Stromal cell of bone marrow (primary cell): ENCODE results near the gene ZDHHC7.

Experiments used
- DNase-seq: peaks from one replicate; pipeline ENCODE4 v3.0.0-alpha.2; 2012; ENCODE audit warnings: low read depth

The ZDHHC7 gene

GRCh38 chr16:84993926-84994325, 17.4 kb downstream of the ZDHHC7 start:
- no peak for DNase-seq

- peak; percentile 72 for DNase-seq
Measured at GRCh38 chr16:84992717-84993075, 18.6 kb downstream of the ZDHHC7 start.

GRCh38 chr16:84990782-84991181, 20.6 kb downstream of the ZDHHC7 start:
- DNase-seq, result no peak

GRCh38 chr16:84989749-84990620, 21.4 kb downstream of the ZDHHC7 start:
- DNase-seq, result no peak

DNA sequence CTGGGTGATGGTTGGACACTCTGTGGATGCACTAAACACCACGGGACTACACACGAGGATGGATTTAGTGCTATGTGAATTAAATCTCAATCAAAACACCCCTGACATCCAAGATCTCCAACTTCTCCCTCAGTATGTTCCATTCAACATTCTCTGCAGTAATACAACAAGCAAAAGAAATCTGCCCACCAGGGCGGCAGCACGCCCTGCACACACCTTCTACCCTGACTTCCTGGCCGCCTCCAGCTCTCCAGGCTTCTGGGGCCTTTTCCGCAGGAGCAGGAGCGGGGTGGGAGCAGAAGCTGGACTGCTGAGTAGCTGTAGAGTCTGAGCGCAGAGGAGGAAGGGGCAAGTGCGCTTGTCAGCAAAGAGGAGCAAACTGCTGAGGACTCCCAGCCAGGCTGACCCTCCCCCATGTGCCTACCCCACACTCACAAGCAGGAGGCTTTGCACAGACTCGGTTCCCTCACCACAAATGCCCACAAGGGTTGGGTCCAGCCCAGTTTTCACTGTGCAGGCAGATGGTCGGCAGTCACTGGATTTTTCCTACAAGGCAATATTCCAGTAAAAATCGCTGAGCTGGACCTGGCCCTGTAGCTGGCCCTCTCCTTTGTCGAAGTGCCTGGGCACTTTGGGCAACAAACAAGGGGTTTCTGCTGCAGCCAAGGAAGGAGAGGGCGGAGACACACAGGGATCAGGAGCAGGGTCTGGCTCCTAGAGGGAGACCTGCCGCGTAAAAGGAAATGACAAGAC, 22.8 kb downstream of the ZDHHC7 start:
- DNase-seq, result no peak

- no peak for DNase-seq
Measured at GRCh38 chr16:84986879-84987278, 24.5 kb downstream of the ZDHHC7 start.

DNA sequence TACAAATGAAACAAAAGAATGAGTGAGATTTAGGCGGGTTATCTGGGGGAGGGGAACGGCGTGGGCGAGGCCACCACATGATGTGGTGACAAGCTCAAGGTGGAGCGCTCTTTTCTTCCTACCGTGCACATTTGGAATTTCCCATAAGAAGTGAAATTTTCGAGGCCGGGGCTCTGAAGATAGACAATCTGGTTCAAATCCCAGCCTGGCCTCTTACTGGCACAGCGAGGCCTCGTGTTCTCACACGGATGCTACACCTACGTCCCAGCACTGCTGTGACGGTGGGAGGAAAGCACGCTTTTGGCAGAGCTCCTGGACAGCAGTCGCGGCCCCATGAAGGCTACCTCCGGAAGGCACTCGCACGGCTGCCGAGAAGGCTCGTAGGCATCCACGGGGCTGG, 25.2 kb downstream of the ZDHHC7 start:
- DNase-seq, result no peak

GRCh38 chr16:84985079-84986065, 26.0 kb downstream of the ZDHHC7 start:
- peak; percentile 82 for DNase-seq

DNA sequence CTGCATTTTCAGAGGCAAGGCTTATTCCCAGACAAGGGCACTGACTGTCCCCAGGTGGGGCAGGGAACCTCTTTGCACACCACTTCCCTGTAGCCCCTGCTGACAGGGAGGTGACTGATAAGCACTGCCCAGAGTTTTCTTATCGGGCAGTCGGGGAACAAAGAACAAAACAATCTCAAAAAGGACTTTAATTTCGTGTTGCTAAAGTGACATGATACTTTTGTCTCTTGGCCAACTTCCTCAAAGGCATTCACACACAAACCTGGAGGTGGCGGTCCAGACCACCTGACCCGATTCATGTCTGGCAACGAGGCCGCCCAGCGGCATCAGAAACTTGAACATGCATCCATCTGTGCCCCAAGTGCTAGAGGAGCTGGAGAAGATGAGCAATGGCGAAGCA, 28.9 kb downstream of the ZDHHC7 start:
- no peak for DNase-seq

DNA sequence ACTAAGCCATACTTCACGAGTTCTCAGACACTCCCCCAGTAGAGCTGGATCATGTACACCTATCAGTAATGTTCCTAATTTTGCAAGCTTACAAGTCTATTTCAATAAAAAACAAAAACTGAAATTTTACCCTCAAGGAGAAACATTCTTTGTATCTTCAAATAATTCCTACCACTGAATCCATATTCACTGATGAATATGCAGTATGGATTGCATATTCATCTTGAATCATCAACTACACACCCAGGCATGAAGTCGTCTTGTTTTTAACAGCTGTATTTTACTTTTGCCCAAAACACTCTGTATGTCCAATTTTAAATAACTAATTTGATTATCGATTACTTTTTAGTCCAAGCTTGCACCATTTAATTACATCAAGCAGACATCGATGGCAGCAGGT, 31.8 kb downstream of the ZDHHC7 start:
- no peak for DNase-seq

DNA sequence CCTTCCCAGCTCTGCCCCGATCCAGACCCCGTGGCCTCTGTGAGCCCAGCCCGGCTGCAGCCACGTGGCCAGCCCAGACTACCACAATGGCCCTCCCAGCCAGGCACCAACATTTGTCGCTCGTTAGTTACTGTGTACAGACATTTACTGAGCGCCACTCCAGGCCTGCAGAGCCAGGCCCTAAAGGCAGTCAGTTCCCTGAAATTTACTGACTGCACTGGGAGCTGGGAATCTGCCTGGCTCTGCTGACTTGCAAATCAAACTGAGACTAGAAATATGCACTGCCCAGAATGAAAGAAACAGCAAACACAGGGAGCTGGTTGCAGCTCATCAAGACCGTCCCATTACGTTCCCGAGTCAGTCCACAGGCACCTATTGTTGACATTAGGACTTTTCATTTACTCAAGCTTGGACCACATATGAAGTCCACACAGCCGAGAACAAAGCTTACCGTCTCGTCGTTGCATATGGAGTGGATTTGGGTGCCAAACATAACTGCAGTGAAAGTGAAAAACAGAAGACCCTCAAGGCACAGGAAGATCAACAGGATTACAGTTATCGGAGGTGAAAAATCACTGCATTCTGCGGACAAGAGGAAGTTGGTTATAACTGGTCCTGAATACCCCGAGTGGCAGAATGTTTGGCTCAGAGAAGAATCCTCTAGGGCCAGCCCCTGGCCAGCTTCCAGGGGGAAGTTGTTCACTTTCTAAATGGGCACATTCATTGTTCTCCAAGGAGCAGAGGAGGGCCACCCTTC, 34.5 kb downstream of the ZDHHC7 start:
- DNase-seq, result no peak

GRCh38 chr16:84975522-84975921, 35.8 kb downstream of the ZDHHC7 start:
- no peak for DNase-seq

DNA sequence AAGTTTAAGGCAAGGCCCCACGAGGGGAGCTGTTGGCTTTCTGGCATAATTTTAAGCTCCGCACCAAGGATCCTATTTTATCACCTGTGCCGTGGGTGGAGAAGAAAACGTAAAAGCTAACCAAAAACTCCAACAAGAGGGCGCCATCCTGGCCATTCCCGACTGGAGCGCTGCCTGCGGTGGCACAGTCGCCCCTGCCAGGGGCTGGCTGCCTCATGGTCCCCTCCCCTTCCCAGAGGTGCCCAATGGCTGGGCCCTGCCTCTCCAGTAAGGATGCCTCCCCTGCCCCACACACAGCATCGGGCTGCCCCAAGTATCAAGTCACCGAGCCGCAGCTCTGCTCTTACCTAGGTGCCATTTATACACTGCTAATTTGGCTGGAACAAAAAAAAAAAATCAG, 36.3 kb downstream of the ZDHHC7 start:
- no peak for DNase-seq

DNA sequence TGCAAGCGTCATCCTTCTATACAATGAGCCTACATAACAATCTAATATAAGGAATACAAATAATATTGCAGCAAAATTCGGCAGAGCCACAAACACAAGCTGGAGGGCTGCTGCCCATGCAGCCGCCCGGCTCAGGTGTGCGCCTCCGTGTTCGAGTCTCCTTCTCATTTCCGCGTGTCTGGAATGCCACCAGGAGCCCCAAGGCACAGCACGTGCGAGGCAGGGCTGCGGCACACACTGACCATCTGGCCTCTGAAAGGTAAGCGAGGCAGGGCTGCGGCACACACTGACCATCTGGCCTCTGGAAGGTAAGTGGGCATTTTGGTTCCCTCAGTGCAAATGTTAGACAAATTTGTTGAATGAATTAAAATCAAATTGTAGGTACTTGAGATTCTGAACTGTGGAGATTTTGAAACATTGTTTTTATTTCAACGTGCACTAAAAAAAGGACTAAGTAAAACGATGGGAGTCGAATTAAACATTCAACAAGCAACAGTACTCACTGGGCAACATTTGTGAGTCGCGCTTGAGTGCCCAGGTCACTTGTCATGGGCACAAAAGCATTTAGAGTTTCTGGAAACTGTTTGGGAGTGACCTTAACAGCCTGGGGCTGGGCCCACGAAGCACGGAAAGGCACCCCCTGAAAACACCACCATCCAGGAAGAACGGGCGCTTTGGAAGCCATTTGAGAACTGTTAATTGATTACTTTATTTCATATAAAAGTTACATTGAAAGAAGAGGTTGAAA, 37.4 kb downstream of the ZDHHC7 start:
- no peak for DNase-seq

DNA sequence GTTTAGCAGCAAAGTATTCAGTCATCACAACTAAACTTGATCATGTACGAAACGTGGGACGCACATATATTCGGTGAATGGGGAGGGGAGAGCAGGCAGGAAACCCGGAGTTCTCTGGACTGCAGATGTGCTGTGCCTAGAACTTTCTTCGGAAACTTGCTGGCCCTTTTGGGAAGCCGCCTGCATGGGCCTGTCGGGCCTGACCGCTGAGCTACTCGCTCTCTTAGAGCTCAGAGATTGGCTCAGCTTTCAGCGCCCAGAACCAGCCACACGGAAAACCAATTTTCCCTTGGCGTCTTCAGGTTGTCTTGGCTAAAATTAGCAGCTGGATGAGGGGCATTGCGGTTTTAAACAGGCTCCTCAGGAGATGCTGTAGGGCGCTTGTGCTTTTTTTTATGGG, 38.1 kb downstream of the ZDHHC7 start:
- DNase-seq, result no peak

DNA sequence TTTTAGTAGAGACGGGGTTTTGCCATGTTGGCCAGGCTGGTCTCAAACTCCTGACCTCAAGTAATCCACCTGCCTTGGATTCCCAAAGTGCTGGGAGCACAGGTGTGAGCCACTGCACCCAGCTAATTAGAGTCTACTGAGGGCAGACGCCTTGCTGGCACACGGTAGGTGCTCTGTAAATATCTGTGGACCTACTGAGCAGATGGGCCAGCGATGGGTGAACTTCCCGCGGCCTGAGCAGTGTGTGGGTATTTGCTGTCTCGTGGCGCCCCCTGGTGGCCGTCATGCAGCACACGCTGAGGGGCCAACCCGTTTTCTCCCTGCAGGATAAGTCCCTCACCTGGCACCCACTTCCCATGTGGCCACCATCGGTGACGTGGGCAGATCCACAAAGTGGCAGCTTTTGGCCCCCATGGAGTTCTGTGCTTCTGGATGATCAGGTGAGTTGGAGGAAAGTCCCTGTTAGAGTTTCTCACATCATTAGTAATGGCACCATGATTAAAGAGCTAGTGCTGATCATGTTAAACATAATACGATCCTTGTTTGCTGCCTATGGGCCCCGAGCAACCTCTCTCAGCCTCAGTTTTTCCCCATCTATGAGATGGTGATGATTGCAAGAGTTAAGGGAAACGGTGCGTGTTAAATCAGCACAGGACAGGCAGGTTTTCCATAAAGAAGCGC, 40.7 kb downstream of the ZDHHC7 start:
- DNase-seq, result peak; percentile 31

GRCh38 chr16:84967828-84968227, 43.5 kb downstream of the ZDHHC7 start:
- no peak for DNase-seq

- no peak for DNase-seq
Measured at GRCh38 chr16:84965428-84966415, 45.6 kb downstream of the ZDHHC7 start.
